Epithelial cell of proximal tubule (primary cell): Measurements from ENCODE around the gene FLT1. TPM values are rescaled to one million over a fixed set of nuclear protein-coding genes. Genes with fewer than 3 reads are reported as not detected.

ENCODE experiments used
- DNase-seq: peaks from one replicate; pipeline ENCODE4 v3.0.0-alpha.2; 2011; ENCODE audit warnings: low read depth
- H3K4me3 ChIP-seq: 2 replicates; pipeline ENCODE4 v1.5.1; 2011; ENCODE audit warnings: low read depth, mild to moderate bottlenecking, low read length
- total RNA-seq: library from RNA; depleted of rRNA; stranded (reverse); fragments of >200 nt; gene quantifications from 2 replicates; pipeline ENCODE4 v1.2.3, GENCODE V29; 2015
- TF ChIP-seq, protein P1 (sequence below): conservative IDR thresholded peaks from 2 replicates; pipeline ENCODE4 v1.5.1; 2012; ENCODE audit warnings: low read depth, mild to moderate bottlenecking, low read length

The FLT1 gene
- total RNA-seq, 1 donor from 2014 or later, result 0.17 TPM

DNA sequence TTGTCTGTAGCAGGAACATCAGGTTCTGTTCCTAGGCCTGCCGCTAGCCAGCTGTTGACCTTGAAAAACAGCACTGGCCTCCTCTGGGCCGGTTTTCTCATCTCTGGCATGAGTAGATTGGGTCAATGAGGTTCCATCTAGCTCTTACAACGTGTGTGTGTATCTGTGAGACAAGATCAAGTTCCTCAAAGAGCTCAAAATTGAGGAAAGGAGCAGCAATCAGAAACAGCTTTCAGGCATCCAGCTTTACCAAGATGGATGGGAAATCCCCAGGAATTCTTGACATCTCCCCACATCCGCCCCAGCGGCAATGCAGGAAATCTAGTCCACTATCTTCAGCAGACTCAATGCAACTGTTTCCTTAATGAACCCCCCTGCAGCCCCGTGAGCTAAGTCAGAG is 4.9 kb downstream of the FLT1 start:
- TF ChIP-seq, protein P1, sequence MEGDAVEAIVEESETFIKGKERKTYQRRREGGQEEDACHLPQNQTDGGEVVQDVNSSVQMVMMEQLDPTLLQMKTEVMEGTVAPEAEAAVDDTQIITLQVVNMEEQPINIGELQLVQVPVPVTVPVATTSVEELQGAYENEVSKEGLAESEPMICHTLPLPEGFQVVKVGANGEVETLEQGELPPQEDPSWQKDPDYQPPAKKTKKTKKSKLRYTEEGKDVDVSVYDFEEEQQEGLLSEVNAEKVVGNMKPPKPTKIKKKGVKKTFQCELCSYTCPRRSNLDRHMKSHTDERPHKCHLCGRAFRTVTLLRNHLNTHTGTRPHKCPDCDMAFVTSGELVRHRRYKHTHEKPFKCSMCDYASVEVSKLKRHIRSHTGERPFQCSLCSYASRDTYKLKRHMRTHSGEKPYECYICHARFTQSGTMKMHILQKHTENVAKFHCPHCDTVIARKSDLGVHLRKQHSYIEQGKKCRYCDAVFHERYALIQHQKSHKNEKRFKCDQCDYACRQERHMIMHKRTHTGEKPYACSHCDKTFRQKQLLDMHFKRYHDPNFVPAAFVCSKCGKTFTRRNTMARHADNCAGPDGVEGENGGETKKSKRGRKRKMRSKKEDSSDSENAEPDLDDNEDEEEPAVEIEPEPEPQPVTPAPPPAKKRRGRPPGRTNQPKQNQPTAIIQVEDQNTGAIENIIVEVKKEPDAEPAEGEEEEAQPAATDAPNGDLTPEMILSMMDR, result no peak
- H3K4me3 ChIP-seq, result no peak overlapping the region
- DNase-seq, result no peak

DNA sequence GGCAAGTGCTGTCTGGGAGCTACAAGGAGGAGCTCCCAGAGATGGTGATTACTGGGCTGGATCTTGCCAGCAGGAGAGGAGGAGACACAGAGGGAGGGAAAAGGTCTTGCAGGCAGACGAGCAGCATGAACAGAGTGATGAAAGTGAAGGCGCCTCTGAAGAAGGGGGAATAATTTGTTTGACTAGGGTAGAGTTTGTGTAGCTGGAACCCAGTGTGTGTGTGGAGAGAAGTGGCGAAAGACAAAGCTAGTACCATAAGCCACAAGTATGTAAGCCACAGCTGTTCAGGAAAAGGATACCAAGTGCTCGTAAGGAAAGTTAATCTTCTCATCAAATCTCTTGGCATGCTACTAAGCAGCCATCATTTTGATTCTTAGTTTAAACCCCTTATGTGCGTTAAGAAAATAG is 5.4 kb downstream of the FLT1 start:
- DNase-seq, result no peak
- H3K4me3 ChIP-seq, result no peak overlapping the region
- TF ChIP-seq, protein P1, result no peak

DNA sequence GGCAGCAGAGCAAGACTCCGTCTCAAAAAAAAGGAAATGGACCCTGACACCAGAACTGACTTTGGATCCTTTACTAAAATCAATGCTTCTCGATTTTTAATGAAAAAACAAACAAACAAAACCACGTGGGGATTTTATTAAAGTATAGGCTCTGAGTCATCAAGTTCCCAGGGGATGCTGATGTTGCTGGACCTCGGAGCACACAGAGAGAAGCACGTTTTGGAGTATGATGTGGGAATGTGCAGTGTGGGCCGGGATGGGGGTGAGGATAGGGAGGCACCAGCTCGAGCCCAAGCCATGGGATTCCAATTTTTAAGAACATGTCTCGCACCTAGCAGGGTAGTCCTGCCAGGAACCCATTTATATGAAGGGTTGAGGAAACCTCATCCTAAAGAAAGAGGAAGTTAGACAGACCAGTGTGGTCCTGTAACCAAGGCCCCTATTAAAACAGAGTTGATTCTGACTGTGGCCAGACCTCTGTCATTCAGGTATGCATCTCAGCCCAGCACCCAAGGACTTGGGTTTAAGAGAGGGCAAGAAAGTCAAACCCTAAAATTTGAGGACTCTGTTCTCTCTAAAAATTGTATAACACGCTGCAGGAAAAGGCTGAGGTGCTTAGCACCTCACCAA is 6.4 kb downstream of the FLT1 start:
- no peak for DNase-seq
- no peak overlapping the region for H3K4me3 ChIP-seq
- TF ChIP-seq, protein P1, result no peak

DNA sequence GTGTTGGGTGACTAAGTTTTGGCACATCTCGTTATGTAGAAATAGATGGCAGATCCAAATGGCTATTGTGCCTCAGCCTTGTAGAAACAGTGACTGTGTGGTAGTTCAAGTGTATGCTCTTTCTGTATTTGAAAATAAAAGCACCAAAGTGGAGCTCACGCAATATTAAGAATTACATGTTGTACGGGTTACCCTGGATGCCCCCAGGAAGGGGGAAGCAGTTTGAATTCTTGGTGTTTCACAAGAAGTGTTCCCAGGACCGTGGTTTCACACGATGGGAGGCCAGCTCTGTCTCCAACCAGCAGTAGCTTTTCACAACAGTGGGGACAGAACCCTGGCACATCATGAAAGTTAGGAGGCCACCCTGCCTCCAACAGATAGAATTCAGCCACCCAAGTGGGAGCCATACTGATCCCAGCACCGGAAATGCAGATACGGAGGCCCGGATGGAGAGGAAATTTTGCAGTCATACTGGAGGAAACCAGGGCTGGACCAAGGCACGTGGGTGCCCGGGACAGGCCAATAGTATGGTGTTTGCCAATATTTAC is 8.9 kb downstream of the FLT1 start:
- TF ChIP-seq, protein P1, result no peak

DNA sequence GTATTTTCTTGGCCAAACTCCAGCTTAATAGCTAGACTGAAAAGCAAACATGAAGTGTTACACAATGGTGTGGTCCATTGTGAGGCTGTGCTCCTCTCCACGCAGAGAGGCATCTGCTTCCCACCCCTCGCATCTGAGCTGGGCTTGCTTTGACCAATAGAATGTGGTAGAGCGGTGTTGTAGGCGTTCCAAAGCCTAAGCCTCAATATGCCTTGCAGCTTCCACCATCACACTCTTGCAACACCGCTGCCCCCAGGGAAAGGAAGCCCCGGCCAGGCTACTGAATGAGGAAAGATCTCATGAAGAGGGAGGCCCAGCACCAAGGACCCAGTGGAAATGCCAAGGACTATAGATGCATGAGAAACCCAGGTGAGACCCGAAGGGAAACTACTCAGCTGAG is 9.4 kb downstream of the FLT1 start:
- DNase-seq, result no peak
- H3K4me3 ChIP-seq, result no peak overlapping the region
- TF ChIP-seq, protein P1, result no peak

More for the DNA sequence above, 8.9 kb downstream of the FLT1 start:
- H3K4me3 ChIP-seq, result no peak overlapping the region
- DNase-seq, result no peak

DNA sequence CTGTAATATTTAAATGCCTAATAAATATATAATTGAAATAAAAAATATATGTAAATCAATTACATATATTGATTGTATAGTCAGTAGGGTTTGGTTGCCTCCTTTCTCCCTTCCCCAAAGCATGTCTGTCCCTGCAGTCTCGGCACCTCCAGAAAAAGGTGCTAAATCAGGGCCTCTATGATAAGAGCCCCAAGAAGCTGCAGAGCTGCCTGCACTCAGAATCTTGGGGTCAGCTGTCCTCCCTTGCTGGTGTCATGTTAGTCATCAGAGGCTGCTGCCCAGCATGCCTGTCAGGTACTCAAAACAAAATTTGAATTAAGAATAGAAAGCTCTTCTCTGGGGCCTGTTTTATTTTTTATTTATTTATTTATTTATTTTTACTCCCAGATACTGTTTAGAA is 9.8 kb downstream of the FLT1 start:
- H3K4me3 ChIP-seq, result no peak overlapping the region
- TF ChIP-seq, protein P1, result no peak
- DNase-seq, result no peak
